NCI-H146 treated with DMSO at 0.1 percent for 48 hours (cell line): ENCODE data around the gene BLOC1S4.

Experiments used
- DNase-seq: peaks from one replicate; lab custom pipeline; 2025; ENCODE audit not compliant: unreplicated experiment; lab: John Stamatoyannopoulos, UW

BLOC1S4 gene

DNA sequence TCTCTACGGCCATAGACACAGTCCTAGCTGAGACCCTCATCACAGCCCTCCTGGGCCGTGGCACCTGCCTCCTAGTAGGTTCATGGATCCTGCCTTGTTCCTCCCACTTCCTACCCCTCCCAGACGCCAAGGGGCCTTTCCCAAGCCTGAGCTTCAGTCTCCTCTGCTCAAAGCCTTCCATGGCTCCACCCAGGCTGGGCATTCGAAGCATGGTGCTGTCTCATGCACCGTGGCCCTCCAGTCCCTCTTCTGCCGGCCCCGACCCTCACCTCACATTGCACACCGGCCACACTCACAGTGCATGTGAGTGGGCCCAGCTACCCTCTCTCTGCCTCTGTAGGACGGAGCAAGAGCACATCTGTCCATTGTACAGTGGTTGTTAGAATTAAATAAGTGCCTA lies 44.9 kb downstream of the BLOC1S4 start:
- no peak for DNase-seq

GRCh38 chr4:6761649-6762615 lies 46.0 kb downstream of the BLOC1S4 start:
- DNase-seq: no peak

DNA sequence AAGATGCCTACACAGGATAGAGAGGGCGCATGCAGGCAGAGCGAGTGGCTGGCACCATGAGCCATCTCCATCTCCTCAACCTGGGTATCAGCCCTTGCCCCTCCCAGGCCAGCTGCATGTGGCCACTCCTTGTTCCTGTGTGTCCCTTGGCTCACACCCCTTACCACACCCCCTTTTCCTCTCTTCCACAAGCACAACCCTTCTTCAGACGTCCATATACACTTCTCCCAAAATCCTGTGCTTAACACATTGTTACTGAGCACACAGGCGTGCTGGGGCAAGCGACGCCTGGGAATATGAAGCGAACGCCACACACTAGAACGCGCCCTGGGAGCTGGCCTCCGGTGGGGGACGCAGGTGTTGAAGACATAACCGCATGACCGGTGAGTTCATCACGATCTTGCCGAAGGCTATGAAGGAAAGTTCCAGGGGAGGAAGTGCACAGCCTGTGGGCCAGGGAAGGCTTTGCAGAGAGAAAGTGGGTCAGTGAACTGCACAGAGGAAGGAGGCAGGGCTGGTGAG lies 47.4 kb downstream of the BLOC1S4 start:
- peak; percentile 20 for DNase-seq

DNA sequence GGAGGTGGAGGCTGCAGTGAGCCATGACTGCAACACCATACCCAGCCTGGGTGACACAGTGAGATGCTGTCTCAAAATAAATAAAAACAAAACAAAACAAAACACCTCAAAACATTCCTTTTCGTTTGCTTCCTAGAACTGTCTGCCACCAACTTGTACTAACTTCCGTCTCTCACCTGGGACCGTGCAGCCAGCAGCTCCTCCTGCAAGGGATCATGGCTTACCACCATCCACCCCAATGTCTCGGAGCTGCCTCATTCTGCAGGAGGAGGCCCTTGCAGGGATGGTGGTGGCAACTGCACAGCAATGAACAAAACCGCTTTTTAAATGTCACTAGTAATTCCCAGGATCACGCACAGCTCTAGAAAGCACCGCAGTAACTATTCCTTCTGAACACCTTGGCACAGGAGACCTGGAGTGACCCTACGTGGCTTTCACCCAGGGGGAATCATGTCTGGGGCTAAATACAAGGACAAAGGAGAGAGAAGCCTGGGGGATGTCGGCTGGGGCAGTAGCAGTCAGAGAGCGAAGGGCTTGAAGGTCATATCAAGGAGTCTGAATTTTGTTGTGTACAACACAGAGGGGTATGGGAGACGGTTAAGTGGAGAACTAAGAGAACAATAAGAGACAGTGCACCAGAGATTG lies 49.1 kb downstream of the BLOC1S4 start:
- no peak for DNase-seq

DNA sequence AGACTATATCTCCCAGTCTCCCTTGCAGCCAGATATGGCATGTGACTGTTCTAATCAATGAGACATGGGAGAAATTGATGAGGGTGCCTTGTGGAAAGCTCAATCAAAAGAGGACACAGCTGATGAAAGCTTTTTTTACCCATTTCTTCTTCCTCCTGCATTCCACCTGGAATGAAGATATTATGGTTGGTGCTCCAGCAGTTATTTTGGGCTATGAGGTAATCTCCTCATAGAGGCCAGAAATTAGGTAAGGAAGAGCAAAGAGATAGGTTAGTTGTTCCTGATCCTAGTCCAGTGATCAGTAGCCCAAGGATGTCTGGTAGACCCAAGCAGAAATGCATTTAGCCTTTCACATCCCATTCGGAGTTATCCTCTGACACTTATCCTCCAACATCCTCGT lies 49.7 kb downstream of the BLOC1S4 start:
- no peak for DNase-seq
